GM19238 (cell line): ENCODE results near the gene TLK1.

ENCODE experiments used
- DNase-seq: peaks from one replicate; pipeline ENCODE4 v3.0.0; 2011; ENCODE audit warnings: low spot score; ENCODE audit not compliant: insufficient read length

The TLK1 gene

DNA sequence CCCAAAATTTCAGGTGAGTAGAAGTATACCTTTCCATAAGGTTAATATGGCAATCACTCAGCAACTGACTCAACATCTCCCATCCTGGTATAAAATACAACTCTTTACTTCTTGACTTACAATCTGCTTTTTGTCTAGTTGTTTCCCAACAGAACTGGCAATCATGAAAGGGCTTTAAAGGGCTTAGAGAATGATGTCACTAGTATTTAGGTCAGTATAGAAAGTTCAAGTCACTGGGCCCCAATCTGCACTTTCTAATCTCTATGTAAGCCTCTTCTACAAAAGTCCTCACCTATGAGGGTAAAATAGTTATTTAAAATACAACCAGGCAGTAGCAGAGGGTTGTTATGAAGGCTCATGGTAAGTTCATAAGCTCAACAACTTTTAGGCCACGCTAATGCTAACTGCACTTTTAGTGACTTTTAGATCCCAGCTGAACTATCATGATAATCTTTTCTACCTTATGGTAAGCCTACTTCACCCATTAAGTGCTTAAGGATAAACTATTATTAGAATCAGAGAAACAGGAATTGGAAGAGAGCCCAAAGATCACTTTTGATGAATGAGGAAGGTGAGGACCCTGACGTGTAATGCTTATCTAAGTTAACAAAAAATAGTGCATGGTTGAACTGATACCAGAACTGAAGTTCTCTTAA is 152.0 kb downstream of the TLK1 start:
- DNase-seq, result no peak

DNA sequence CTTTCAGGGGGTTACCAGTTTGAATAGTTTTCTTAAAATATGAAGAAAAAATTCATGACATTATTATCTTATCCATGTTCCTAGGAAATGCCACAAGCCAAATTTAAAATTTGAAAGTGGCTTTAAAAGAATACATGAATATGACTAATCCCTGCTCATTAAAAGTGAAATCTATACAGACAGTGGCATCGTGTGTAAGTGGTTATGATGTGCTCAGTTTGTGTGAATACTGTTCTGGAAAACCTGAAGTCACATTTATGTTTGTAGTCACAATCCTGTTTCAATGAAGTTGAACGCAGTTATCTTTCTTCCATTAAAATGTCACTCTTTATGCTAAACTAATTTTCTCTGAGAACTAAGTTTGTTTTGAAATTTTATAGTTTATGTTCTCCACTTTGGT is 155.9 kb downstream of the TLK1 start:
- DNase-seq, result no peak

DNA sequence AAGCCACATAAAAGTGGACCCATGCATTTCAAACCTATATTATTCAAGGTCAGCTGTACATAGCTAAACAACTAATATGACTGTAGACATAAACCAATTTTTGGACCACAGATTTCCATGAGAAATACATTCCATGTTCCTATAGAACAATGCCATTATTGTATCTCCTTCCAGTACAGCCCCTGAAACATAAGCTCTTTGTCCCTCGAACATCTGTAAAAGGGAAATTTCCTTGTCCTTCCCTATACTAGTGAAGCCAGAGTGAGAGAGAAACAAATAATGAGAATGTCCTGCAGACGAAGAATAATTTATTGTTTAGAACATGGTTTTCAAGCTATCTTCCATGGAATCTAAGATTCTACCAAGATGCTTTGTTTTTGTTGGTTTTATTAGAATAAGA is 156.3 kb downstream of the TLK1 start:
- no peak for DNase-seq

DNA sequence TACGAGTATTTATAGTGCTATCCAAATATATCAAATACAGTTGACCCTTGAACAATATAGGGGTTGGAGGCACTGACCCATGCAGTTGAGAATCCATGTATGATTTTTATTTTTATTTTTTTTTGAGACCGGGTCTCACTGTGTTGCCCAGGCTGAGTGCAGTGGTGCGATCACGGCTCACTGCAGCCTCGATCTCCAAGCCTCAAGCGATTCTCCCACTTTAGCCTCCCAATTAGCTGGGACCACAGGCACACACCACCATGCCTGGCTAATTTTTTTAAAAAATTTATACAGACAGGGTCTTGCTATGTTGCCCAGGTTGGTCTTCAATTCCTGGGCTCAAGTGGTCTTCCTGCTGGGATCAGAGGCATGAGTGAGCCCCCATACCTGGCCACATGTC is 161.0 kb downstream of the TLK1 start:
- no peak for DNase-seq

DNA sequence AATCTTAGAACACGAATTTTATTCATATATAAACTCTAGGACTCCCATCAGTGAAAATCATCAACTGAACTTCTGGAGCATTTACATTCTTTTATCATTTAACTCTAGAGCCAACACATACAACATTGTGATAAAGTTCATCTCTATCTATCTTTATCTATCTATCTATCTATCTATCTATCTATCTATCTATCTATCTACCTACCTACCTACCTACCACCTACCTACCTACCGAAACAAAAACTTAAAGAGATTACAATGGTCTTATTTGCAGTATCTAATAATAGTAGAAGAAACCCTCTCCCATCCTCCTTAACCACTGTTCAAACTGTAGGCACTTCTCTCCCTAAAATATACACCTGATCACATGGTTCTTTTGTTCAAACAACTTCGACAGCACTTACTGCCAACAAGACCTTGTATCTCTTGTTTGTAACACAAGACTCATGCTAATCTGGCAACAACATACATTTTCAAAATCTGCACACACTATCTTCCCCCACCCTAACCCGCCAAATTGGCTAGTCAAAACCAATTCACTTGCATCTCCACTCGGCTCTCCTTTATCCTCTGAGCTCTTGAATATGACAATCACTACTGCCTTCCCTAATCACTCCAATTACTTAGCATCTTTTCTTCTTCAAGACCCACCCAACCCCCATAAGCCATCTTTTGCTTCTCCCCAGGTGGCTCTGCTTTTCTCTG is 162.6 kb downstream of the TLK1 start:
- no peak for DNase-seq

DNA sequence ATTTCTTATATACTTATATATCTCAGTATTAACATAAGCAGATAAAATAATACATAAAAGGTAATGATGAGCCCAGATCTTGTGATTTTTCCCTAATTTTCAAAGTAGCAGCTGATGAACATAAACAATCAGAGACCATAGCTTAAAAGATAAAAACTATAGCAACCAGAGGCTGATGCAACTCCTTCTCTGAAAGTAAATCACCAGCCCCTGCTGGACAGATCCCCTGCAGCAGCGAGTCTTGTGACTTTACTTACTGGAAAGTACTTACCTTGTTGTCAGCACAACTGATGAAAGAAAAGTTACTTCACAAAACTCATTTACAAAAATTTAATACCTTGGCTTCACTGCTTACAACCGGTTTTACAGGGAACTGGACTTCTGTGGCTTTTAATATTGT is 164.4 kb downstream of the TLK1 start:
- DNase-seq, result no peak

DNA sequence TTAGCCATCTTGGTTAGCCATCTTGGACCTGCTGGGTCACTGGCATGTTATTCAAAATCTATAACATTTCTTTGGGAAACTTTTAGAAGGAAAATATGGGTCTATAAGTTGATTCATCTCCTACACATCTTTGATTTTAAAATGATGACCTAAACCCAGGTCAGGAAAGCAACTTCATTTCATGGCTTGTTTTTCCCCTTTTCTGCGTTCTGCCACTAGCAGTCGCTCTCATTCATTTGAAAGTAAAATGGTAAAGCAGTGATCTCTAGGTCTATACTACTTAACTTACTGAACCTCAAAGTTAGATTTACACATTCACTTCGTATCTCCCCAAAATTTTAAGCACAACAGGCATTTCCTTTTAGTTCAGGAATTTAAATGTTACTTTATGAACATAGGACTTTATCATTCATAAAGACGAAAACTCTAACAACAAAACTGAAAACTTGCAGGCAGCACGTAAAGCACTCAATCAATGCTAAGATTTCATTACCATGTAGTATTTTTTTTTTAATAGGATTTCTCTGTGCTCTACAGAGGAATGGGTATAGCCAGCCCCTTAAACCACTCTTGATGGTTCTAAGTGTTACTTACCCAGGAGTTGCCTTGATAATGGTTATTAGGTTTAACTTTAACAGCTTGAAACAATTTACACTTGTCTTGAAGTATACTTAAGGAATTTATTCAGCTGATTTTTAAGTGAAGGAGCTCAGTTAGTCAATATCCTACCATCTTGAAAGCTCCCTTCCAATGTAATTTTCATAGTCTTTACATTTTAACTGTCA is 169.1 kb downstream of the TLK1 start:
- DNase-seq, result no peak

DNA sequence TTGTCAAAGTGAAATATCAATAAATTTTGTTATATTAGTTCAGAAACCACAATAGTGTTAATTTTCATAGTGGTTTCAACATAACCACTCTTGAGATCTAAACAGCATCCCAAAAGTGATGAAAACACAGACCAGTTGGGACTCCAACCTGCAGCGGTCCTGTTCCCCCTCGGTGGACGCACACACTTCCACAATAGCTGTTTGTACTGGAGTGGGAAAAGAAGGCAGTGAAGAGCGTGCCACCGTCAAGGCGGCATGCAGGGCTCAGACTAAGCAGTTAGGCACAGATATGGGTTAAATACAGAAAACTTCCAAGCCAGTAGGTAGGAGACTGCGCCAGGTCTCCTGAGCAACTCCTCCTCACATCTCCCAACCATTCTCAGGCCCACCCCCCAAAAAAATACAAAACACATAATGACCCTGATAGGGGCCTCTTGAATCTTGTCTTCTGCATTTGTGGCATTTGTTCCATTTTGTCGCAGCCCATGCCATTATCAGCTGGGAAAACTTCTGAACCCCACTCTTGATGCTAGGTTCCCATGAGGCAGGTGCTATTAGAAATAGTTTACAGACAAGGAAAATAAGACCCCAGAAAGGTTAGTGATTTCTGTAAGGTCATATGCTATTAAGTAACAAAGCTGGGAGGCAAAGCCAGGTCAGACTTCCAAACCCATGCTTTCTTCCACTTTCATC is 174.0 kb downstream of the TLK1 start:
- no peak for DNase-seq

DNA sequence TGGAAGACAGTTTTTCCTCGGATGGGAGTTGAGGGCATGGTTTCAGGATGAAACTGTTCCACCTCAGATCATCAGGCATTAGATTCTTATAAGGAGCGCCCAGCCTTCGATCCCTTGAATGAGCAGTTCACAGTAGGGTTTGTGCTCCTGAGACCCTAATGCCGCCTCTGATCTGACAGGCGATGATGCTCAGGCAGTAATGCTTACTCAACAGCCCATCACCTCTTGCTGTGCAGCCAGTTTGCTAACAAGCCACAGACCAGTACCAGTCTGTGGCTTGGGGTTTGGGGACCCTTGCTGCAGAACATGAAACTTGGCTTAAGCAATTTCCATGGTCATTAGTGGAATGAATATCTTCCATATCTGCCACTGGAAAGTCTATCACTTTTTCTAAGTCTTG is 175.3 kb downstream of the TLK1 start:
- DNase-seq, result no peak

DNA sequence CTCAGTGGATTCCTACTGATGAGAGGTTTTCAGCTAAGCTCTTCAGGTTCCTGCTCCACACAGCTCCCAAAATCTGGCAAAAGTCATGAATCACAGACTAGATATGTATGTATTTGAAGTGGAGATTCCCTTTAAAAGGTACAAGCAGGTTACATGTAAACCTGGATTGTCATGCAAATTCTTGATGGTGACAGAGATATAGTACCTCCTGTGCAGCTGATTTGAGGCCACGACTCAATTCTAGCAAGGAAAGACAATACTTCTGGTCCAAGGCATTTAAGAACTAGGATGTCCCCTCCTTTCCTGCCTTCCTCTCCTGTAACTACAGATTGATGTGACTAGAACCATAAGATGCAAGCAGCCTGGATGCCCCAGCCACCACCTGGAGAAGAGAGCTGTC is 176.6 kb downstream of the TLK1 start:
- no peak for DNase-seq

DNA sequence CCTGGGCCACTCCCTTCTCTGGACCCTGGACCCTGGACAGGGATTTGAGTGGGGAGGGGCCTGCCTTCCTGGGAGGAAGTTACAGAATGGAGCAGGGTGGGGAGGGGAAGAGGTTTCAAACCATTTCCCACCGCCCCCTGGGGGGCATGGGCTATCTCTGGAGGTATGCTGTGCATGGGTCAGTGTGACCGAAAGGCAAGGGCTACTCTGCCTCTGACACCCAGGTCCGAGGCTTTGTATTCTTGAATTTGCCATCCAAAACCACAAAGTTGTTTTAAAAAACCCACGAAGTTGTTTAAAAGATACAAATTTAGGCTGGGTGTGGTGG is 184.8 kb downstream of the TLK1 start:
- DNase-seq, result no peak

DNA sequence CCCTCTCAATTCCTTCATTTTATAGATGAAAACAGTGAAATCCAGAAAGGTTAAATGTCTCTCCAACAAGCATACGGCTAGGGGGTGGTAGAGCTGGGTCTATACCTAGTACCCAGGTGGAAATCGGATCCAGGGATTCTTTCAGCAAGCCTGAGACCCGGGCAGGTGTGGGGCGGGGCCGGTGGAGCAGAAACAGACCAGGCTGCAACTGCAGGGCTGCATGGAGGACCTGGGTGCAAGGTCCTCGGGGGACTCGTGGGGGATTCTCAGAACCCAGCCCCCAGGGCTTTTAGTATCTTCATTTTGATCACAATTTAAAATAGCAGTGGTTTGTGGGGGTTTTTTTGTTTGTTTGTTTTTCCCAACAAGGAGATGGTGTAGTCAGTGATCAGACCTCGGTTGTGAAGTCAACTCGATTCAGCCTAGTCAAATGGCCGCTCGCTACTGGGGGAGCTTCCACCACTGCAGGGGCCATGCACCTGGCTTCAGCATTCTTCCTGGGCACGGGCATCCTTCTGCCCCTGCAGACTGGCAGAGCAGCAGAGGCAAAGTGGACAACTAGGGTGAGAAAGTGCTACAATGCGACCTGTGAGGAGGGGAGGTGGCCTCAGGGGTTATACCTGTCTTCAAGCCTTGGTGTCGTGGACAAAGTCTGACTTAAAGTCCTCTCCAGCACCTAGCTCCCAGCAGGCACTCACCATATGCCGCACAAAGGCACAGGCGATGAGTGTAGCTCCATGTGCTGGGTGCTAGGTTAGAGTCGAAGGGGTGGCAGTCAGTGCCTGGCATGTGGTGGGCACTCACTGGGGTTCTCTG is 185.4 kb downstream of the TLK1 start:
- no peak for DNase-seq

DNA sequence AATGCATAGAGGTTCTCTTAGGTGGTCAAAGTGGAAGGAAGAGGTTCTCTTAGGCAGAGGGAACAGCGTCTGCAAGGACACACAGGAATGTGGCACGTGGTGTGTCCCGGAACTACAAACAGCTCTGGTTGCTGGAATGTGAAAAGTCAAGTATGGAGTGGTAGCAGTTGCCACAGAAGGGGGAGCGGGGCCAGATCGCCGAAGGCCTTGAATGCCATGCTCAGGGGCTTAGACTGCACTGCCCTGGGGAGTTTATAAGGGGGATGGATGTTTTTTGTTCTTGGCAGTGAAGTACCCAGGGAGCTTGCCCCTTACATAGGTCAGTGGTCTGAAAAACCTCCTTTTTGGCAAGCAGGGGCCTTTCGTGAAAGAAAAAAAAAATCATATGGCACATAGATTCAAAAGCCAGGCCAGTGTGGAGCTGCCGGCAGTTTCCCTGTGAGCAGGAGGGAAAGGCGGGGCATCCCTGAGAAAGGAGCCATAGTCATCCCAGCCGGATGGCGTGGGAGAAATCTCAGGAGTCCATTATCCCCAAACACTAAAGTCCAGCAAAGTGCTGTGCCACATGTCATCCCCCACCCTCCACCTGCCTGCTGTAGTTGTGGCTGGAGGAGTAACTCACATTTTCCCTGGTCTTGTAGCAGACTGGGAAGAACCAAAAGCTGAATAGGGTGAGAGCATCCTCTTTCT is 186.2 kb downstream of the TLK1 start:
- DNase-seq, result no peak

DNA sequence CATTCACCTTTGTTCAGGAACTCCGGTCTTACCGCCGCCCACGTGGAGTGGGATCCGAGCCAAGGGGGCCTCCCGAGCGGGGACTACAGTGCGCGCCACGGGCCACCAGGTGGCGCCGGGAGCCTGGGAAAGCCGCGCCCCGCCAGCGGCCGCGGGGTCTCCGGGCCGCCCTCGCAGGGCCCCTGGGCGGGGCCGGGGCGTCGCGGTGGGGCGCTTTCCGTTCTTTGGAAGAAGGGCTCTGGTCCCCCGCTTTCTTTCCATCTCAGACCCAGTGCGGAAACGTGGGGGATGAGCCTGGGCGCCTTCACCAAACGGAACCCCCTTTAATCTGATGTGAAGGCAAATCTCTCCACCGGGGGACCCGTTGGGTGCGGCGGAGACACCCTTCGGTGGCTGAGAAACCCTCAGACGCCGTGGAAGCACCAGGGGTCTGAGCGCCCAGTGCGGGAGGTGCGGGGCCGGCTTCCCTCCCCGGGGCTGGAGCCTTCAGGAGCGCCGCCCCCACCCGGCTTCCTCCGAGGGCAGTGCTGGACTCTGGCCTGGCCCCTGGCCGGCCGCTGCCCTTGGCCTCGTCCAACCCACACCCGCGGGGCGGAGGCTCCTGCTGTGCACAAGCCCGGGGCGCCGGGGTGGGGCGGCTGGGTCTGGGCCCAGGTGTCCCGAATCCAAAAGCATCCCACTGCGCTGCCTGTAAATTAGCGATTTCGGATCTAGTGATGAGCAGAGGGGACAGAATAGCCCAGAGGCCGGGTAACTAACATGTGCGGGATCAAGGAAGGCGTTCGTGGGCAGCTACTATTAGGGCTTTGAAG is 187.0 kb downstream of the TLK1 start:
- DNase-seq, result peak; percentile 90

DNA sequence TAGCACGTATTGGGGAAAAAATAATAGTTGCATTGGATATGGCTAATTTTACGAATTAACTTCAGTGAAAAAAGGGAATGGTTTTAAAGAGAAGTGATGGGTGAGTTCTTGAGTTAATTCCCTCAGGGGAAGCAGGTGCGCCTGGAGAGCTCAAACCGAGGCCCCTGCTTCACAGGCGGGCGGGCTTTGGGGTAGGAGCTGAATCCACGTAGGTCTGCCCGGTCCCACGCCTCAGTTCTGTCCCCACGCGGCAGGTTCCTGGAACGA is 187.5 kb downstream of the TLK1 start:
- DNase-seq, result no peak

DNA sequence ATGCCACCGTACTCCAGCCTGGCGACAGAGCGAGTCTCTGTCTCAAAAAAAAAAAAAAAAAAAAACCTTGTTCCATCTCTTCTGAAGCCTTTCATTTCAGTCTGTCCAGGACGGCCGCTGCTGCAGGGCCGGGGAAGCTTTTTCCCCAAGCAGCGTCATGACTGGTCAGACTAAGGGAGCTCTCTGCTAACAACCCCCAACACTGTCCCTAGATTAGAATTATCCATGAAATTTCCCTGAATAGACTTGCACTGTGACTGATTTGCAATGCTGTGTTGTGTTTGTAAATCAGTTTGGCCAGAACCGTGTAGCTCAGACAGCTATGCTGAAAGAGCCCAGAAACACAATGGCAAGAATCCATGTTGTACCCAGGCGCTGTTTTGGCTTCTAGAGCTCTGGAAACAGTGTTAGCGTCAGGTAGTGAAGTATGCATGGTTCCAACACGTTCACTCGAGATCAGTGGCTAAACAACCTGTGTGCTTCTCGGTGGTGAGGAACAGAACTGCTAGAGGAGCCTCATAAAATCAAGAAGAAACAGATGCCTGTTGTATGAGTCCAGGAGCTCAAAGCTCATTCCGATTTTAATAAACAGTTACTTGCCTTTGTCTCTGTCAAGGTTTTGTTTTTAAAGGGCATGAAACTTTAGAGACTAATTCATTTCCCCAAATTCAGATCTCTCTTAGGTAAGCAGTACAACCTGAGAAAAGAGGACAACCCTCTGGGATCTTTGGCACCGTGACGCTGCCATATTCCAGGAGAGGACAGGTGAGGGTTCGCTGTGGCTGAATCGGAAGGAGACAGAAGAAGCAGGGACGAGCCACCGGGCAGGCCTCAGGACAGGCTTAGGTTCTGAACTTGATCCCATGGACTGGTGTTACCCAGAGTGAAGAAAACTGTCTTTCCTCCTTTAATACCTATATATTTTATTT is 188.1 kb downstream of the TLK1 start:
- no peak for DNase-seq

DNA sequence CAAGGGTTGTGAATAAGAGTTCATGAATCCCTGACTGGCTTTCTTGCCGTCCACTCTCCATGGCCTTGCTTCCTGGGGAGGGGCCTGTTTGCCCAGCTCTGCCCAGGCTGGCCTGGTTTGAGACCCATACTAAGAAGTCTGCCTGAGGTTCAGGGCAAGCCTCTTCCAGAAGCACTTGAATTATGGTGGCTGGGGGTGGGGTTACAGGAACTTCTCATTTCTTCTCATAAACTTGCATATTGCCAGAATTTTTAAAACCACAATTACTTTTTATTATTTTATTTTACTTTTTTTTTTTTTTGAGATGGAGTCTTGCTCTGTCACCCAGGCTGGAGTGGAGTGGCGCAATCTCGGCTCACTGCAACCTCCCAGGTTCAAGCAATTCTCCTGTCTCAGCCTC is 189.6 kb downstream of the TLK1 start:
- no peak for DNase-seq

DNA sequence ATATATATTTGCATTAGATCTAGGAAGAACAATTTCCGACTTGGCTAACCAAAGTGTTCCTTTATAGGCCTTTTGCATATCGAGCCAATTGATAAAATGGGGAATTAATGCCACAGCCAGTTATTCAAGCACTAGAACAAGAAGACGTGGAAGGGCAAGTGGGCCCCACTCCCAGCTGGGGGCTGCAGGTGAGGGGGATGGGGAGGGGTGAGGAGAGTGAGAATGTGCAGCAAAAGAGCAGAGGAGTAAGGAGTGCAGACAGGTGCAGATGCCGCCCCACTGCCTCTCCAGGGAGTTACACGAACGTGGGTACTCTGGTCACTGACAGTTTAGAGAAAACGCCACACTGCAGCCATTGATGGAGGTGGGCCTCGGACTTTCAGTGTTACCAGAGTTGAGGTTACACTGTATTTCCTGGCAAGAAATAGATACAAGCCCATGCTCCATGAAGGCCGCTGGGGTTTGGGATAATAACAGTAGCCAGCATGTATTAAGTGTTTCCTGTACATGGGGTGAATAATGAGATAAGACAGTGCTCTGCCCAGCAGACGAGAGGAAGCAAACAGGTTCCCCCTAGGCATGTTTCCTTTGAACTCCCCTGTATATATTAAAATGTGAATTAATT is 190.7 kb downstream of the TLK1 start:
- DNase-seq, result no peak

DNA sequence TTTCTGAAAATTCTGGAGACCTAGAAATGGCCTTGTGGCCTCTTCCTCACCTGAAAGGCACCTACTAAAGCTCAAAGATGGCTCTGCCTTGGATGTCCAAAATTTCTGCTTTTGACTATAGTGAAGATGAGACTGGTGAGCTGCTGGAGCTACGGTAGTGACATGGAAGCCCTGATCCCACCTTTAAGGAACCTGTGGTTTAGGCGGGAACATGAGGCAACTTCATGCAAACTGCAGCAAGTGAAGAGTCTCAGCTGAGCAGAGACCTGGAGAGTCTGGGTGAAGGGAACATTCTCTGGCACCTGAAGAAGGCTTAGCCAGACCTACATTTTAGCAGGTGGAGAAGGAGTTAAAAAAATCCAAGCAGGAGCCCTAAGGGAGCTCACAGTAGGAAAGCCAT is 191.7 kb downstream of the TLK1 start:
- no peak for DNase-seq
